HG02610 (cell line): ENCODE data around the gene KCNQ5.

Source experiments
- ATAC-seq: cut with Tn5 transposase; IDR thresholded peaks from one replicate; pipeline ENCODE4 v1.9.1; 2021; ENCODE audit warnings: mild to moderate bottlenecking, moderate library complexity; ENCODE audit not compliant: unreplicated experiment

KCNQ5 gene

DNA sequence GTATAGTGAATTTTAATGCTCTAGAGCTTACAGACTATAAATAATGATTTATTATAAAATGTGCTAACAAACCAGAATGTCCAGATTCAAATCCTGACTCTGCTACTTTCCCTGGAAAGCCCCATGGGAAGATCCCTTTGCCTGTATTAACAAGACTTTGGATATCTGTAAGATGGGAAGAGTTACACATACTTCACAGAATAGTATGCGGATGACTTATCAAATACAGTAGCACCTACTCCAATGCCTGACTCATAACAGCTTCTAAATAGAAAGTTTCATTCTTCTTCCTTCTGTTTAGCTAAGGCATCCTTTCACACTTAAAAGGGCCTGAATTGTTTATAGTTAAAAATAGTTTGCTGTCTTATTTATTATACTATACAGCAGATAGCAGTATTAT lies 166.3 kb downstream of the KCNQ5 start:
- ATAC-seq, result no peak

GRCh38 chr6:72789145-72789544 lies 167.3 kb downstream of the KCNQ5 start:
- ATAC-seq, result peak; percentile 49

DNA sequence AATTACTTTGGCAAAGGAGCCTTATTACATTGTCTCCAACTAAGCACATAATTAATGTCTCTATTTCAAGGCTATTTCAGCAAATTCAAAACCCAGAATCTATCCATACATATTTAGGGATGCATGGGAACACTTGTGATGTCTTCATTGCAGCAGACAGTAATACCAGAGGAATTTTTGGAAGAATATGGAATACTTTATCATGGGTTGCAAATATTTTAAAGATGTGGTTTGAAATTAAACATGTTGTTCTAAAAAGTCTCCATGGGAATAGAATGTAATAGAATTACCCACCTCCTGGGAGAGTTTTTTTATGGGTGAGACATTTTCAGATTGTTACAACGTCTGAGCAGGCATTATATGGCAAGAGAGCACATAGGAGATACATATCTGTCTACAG lies 170.8 kb downstream of the KCNQ5 start:
- ATAC-seq, result no peak

- no peak for ATAC-seq
Observed at GRCh38 chr6:72793641-72794395, 172.0 kb downstream of the KCNQ5 start.

- ATAC-seq, result no peak
Observed at GRCh38 chr6:72798196-72798595, 176.3 kb downstream of the KCNQ5 start.

GRCh38 chr6:72809746-72810379 lies 188.0 kb downstream of the KCNQ5 start:
- ATAC-seq, result no peak

- no peak for ATAC-seq
Observed at GRCh38 chr6:72810571-72811280, 188.9 kb downstream of the KCNQ5 start.

- ATAC-seq, result no peak
Observed at GRCh38 chr6:72811971-72812421, 190.1 kb downstream of the KCNQ5 start.

DNA sequence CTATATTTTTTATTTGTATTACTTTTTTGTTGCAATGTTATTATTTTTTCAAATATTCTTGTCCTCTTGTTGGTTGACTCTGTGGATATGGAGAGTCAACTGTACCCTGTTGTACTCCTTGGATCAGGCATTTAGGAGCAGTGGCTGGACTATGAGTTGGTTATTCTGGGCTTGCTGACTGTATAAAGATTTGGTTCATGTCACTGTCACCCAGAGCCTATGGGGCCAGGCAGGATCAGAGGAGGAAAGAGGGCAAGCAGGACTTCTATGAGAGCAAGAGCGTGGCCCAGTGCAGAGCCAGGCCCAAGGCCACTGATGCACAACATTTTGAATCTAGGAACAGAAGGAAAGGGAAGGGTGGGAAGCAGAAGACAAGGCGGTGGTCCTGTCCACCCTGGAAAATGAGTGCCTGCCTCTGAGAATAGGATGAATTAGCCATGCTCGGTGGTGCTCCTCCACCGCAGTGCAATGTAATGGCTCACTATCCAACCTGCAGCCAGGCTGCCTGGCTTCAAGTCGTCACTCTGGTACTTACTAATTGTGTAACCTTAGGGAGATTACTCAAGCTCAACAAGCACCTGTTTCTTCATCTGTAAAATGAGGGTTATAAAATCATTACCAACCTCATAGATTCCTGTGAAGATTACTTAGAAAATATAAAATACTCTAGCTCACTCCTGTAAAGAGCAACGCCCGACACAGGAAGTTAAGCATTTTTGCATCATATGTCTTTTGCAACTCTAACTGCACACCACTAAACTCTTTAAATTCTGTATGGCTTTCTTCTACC lies 192.1 kb downstream of the KCNQ5 start:
- ATAC-seq, result no peak

- ATAC-seq, result no peak
Observed at GRCh38 chr6:72816022-72816421, 194.2 kb downstream of the KCNQ5 start.

DNA sequence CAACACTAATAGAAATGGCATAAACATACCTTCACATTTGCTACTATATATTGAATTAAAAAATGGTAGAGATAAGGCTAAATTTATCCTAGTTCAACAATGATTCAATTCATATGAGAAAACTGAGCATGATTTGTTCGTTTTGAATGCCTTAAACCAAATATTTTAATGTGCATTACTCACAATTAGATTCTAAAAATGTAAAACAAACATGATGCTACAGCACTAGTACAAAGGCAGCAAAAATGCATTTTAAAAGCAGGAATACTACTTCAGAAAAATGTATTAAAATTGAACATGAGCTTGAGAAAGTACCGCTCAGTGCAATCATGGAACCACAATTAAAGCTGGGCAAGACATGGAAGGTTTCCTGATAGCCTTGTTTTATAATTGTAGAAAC lies 195.3 kb downstream of the KCNQ5 start:
- ATAC-seq, result no peak

DNA sequence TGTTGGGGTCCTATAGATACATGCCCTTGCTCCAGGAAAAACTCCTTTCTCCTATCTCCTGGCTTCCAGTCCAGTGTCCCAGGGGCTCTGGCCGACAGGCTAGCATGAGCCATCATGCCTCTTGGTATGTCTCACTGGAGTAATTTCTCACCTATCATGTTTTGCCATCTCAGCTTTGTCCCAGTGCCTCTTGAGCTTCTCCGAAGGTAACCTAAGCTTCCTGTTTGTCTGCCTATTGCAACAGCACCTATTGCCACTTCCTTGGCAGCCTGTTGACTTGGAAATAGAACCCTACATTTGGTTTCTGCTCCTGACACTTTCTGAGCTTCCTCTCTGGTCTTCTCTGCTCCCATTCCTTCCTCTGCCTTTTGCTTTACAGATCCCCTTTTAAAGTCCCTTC lies 197.7 kb downstream of the KCNQ5 start:
- no peak for ATAC-seq

DNA sequence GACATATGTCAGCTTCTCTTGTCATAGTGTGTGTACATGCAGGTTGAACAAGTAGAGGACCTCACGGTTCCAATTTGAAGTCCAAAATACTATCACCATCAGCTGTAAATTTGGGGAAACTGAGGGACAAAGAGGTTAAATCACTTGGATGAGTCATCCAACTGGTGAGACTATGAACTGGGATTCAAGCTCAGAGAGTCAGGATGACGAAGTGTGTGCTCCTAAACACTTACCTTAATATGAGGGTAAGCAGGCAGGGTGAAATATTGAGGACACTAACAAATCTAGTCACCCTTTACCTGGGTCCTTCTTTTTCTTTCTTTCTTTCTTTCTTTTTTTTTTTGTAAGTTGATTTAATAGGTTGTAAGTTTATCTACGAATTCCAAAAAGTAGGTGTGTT lies 198.3 kb downstream of the KCNQ5 start:
- no peak for ATAC-seq

- no peak for ATAC-seq
Observed at GRCh38 chr6:72820906-72821305, 199.0 kb downstream of the KCNQ5 start.

DNA sequence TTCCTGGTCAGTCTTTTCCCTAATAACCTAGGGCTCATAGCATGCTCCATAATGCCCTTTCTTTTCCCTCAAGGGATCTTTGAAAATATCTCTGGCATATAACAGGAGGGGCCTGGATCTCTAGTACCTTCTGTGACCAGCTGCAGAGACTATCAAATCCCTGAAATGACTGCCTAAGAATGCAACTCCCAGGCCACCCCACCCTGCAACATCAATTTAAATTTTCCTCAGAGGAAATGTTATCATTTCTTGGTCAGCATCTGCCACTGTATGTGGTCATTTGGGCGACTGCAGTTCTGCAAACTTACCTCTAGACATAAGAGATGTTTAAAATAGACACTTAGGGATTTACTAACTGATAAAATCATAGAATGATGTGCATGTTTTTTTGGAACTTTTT lies 200.2 kb downstream of the KCNQ5 start:
- no peak for ATAC-seq

DNA sequence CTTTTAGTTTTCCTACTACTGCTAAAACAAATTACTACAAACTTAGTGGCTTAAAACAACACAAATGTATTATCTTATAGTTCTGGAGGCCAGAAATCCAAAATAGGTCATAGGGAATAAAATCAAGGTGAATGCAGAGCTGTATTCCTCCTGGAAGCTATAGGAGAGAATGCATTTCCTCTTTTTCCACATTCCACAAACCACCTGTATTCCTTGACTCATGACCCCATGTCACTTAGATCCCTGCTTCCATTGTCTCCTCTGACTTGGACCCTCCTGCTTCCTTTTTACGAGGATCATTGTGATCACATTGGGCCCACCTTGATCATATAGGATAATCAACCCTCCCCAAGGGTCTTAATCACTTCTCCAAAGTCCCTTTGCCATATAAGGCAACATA lies 200.8 kb downstream of the KCNQ5 start:
- no peak for ATAC-seq

- ATAC-seq, result peak; percentile 89
Observed at GRCh38 chr6:72824833-72825232, 203.0 kb downstream of the KCNQ5 start.

DNA sequence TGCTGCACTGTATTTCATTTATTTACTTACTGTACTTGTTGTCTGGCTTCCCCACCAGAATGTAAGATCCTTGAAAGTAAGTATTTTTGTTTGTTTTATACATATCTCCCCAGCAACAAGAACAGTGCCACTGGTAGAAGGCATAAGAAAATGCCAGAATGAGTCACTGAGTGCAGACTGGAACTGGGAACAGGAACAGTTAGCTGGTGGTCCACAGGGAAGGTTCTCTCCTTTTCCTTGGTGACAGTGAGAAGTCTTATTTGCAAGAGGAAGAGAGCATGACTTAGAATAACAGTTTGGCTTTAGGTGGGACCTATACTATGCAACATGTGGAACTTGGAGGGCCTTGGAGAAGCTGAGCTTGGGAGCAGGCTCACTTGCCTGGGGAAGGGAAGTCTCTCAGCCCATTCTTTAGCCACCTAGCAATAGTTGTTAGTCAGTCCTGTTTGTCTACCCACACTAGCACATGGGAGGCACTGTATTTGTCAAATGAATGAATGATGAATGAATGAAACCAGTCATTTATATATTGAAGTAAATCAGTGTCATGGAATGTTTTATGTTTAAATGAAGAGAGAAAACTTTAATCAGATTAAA lies 203.5 kb downstream of the KCNQ5 start:
- peak; percentile 41 for ATAC-seq

DNA sequence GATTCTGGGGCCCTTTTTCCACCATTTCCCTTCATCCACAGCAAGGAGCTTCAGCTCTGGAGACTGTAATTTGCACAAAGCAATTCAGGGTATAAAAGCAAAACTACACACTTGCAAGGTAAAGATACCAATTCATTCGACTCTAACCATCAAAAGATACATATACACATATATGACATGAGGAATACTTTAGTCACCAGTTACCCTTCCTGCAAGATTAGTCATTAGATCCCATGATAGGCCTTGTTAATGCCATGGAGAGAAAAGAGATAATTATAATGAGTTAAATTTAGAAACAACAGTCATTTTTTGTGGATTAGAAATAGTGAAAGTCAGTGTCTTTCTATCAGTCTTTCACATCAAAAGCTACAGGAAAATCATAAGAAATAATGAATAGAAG lies 204.2 kb downstream of the KCNQ5 start:
- ATAC-seq, result no peak

DNA sequence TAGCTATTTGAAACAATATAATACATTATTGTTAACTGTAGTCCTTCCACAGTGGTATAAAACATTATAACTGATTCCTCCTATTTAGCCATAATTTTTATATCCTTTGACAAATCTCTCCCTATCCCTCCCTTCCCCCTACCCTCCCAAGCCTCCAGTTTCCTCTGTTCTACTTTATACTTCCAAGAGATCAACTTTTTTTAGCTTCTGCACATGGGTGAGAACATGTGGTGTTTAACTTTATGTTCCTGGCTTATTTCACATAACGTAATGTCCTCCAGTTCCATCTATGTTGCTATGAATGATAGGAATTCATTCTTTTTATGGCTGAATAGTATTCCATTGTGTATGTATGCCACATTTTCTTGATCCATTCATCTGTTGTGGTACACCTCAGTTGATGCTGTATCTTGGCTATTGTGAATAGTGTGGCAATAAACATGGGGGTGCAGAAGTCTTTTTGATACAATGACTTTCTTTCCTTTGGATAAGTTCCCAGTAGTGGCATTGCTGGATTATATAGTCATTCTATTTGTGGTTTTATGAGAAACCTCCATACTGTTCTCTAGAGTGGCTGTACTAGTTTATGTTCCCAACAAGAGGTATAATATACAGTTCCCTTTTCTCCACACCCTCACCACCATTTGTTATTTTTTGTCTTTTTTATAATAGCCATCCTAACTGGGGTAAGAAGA lies 205.0 kb downstream of the KCNQ5 start:
- no peak for ATAC-seq
